GM18868 (cell line): ENCODE results near the gene DLGAP4.
A peak's percentile ranks its signal among the peaks of the same experiment; 100 is the strongest.

ENCODE experiments used
- ATAC-seq: cut with Tn5 transposase; IDR thresholded peaks from one replicate; pipeline ENCODE4 v1.9.1; 2021; ENCODE audit warnings: mild to moderate bottlenecking, moderate library complexity; ENCODE audit not compliant: unreplicated experiment

DLGAP4 gene

GRCh38 chr20:36439040-36439730, 133.0 kb downstream of the DLGAP4 start:
- ATAC-seq, result no peak

- no peak for ATAC-seq
Observed at GRCh38 chr20:36439731-36440072, 133.6 kb downstream of the DLGAP4 start.

GRCh38 chr20:36440370-36441026, 134.4 kb downstream of the DLGAP4 start:
- no peak for ATAC-seq

- no peak for ATAC-seq
Observed at GRCh38 chr20:36441027-36441414, 134.9 kb downstream of the DLGAP4 start.

GRCh38 chr20:36441416-36441815, 135.3 kb downstream of the DLGAP4 start:
- ATAC-seq, result no peak

- ATAC-seq, result no peak
Observed at GRCh38 chr20:36445847-36446246, 139.7 kb downstream of the DLGAP4 start.

GRCh38 chr20:36446557-36446956, 140.4 kb downstream of the DLGAP4 start:
- no peak for ATAC-seq

- no peak for ATAC-seq
Observed at GRCh38 chr20:36447101-36447500, 141.0 kb downstream of the DLGAP4 start.

- ATAC-seq, result no peak
Observed at GRCh38 chr20:36449663-36450062, 143.5 kb downstream of the DLGAP4 start.

GRCh38 chr20:36454332-36454697, 148.2 kb downstream of the DLGAP4 start:
- no peak for ATAC-seq

- no peak for ATAC-seq
Observed at GRCh38 chr20:36454698-36455427, 148.7 kb downstream of the DLGAP4 start.

- no peak for ATAC-seq
Observed at GRCh38 chr20:36455972-36456625, 150.0 kb downstream of the DLGAP4 start.

- ATAC-seq, result peak; percentile 57
Observed at GRCh38 chr20:36460648-36461599, 154.8 kb downstream of the DLGAP4 start.

- peak; percentile 29 for ATAC-seq
Observed at GRCh38 chr20:36461600-36462439, 155.7 kb downstream of the DLGAP4 start.

- ATAC-seq, result no peak
Observed at GRCh38 chr20:36462440-36463211, 156.5 kb downstream of the DLGAP4 start.

GRCh38 chr20:36463212-36464061, 157.3 kb downstream of the DLGAP4 start:
- ATAC-seq, result no peak

- no peak for ATAC-seq
Observed at GRCh38 chr20:36465109-36466080, 159.3 kb downstream of the DLGAP4 start.
